Peyer's patch (tissue), 4 donors: ENCODE results near the gene EYS. TPM values are rescaled to one million over a fixed set of nuclear protein-coding genes. Genes with fewer than 3 reads are reported as not detected.

Experiments
- DNase-seq, 3 donors: peaks; one replicate each; pipeline ENCODE4 v3.0.0-alpha.2; 2017 to 2019
- H3K27ac ChIP-seq, 4 donors: fragments of 200-600 bp; sonication (generic); one replicate each; pipeline ENCODE4 v1.5.1; 2016 to 2019
- H3K27me3 ChIP-seq, 2 donors: fragments of 200-600 bp; sonication (generic); one replicate each; pipeline ENCODE4 v1.5.1; 2019
- H3K36me3 ChIP-seq, 3 donors: fragments of 200-600 bp; sonication (generic); one replicate each; pipeline ENCODE4 v1.5.1; 2016 to 2019
- H3K4me1 ChIP-seq, 4 donors: fragments of 200-600 bp; sonication (generic); one replicate each; pipeline ENCODE4 v1.5.1; 2016 to 2019
- H3K4me3 ChIP-seq, 4 donors: fragments of 200-600 bp; sonication (generic); 1 replicate in 3 of 4; 2 replicates in 1 of 4; pipeline ENCODE4 v1.5.1; 2016 to 2019; ENCODE audit warnings: mild to moderate bottlenecking in 1 of 4
- H3K9me3 ChIP-seq, 4 donors: fragments of 200-600 bp; sonication (generic); one replicate each; pipeline ENCODE4 v1.5.1; 2016 to 2019; ENCODE audit warnings: mild to moderate bottlenecking in 1 of 4
- CTCF ChIP-seq, 6 experiments: fragments of 450-650 bp in 4 of 6; fragments of 200-600 bp in 2 of 6; sonication (generic) in 1 of 6; IDR thresholded peaks; one replicate each; pipeline ENCODE4 v1.5.1; 2017 to 2019; ENCODE audit warnings: antibody characterized with exemption in 6 of 6, mild to moderate bottlenecking in 3 of 6, moderate library complexity in 1 of 6
- POLR2A ChIP-seq, 2 donors: fragments of 450-650 bp; IDR thresholded peaks; one replicate each; pipeline ENCODE4 v1.5.1; 2017; ENCODE audit warnings: antibody characterized with exemption in 2 of 2, mild to moderate bottlenecking in 2 of 2, moderate library complexity in 2 of 2
- total RNA-seq, 4 donors: library from RNA; depleted of rRNA; stranded (reverse); fragments of >200 nt; gene quantifications; one replicate each; pipeline ENCODE4 v1.1.0, GENCODE V29; 2016

Gene EYS
- total RNA-seq, 4 donors from 2014 or later = 0.13 to 1.5 (median 0.35) TPM; not detected in 1

- no peak overlapping the region for H3K27ac ChIP-seq
- H3K4me3 ChIP-seq = no peak overlapping the region
- no peaks in the 10 kb centered on the region for H3K27me3 ChIP-seq
- TF ChIP-seq CTCF (IDR thresholded peaks at IDR 0.05) = no peak
- TF ChIP-seq POLR2A (IDR thresholded peaks at IDR 0.05) = no peak
- no peaks in the 10 kb centered on the region for H3K9me3 ChIP-seq
- DNase-seq = no peak
- no peaks in the 10 kb centered on the region for H3K36me3 ChIP-seq
- H3K4me1 ChIP-seq = no peaks in the 10 kb centered on the region
These were observed 615.5 kb downstream of the EYS start for GRCh38 chr6:65091561-65091960.

- Histone ChIP-seq H3K27me3 (no peaks in the 10 kb centered on the region), H3K36me3 (no peaks in the 10 kb centered on the region), H3K9me3 (no peaks in the 10 kb centered on the region), H3K4me3 (no peak overlapping the region), H3K27ac (no peak overlapping the region), H3K4me1 (no peaks in the 10 kb centered on the region)
- TF ChIP-seq CTCF (IDR thresholded peaks at IDR 0.05) (no peak), POLR2A (IDR thresholded peaks at IDR 0.05) (no peak)
- DNase-seq = no peak
These were observed 618.5 kb downstream of the EYS start for GRCh38 chr6:65088575-65088974.

- DNase-seq = no peak
- TF ChIP-seq POLR2A (IDR thresholded peaks at IDR 0.05) = no peak
- no peak for TF ChIP-seq CTCF (IDR thresholded peaks at IDR 0.05)
- no peaks in the 10 kb centered on the region for H3K9me3 ChIP-seq
- no peak overlapping the region for H3K27ac ChIP-seq
- H3K4me3 ChIP-seq = no peak overlapping the region
- H3K36me3 ChIP-seq = no peaks in the 10 kb centered on the region
- no peaks in the 10 kb centered on the region for H3K27me3 ChIP-seq
- no peaks in the 10 kb centered on the region for H3K4me1 ChIP-seq
These were observed 625.3 kb downstream of the EYS start for GRCh38 chr6:65081756-65082155.

- H3K27ac ChIP-seq = no peak overlapping the region
- H3K4me3 ChIP-seq = no peak overlapping the region
These were observed 631.3 kb downstream of the EYS start for GRCh38 chr6:65075705-65076230.

GRCh38 chr6:65072500-65072899 lies 634.5 kb downstream of the EYS start:
- TF ChIP-seq POLR2A (IDR thresholded peaks at IDR 0.05) (no peak), CTCF (IDR thresholded peaks at IDR 0.05) (no peak)
- DNase-seq = no peak
- H3K9me3 ChIP-seq = no peaks in the 10 kb centered on the region
- H3K36me3 ChIP-seq = no peaks in the 10 kb centered on the region
- no peak overlapping the region for H3K27ac ChIP-seq
- H3K4me3 ChIP-seq = no peak overlapping the region
- H3K4me1 ChIP-seq = no peaks in the 10 kb centered on the region
- no peaks in the 10 kb centered on the region for H3K27me3 ChIP-seq

More at GRCh38 chr6:65075705-65076230, 631.3 kb downstream of the EYS start:
- Histone ChIP-seq H3K36me3 (no peaks in the 10 kb centered on the region), H3K9me3 (no peaks in the 10 kb centered on the region), H3K4me1 (no peaks in the 10 kb centered on the region), H3K27me3 (no peaks in the 10 kb centered on the region)
- TF ChIP-seq CTCF (IDR thresholded peaks at IDR 0.05) (no peak), POLR2A (IDR thresholded peaks at IDR 0.05) (no peak)
- DNase-seq = no peak

- no peaks in the 10 kb centered on the region for H3K4me1 ChIP-seq
- H3K27ac ChIP-seq = no peak overlapping the region
- no peak for DNase-seq
- no peaks in the 10 kb centered on the region for H3K36me3 ChIP-seq
- no peaks in the 10 kb centered on the region for H3K9me3 ChIP-seq
- no peaks in the 10 kb centered on the region for H3K27me3 ChIP-seq
- TF ChIP-seq POLR2A (IDR thresholded peaks at IDR 0.05) (no peak), CTCF (IDR thresholded peaks at IDR 0.05) (no peak)
- no peak overlapping the region for H3K4me3 ChIP-seq
These were observed 635.5 kb downstream of the EYS start for GRCh38 chr6:65071480-65071879.
